ENCODE data around the gene ZFR. TPM values are rescaled to one million over a fixed set of nuclear protein-coding genes. Genes with fewer than 3 reads are reported as not detected.

ZFR gene
- 83.4 and 93.3 TPM in 2 replicates for total RNA-seq
- 45.0 and 59.1 TPM in 2 replicates for polyA plus RNA-seq

GRCh38 chr5:32444431-32445286, at the start of gene ZFR:
ZFR (minus strand) TSS chr5:32444740; CDS start chr5:32444658, 82 bp downstream.
- TF ChIP-seq CTCF (IDR thresholded peaks at IDR 0.05; ENCODE audit: poor library complexity) (no peak), EZH2 (IDR thresholded peaks at IDR 0.05; ENCODE audit: borderline replicate concordance) (no peak), EZH2phosphoT487 (IDR thresholded peaks at IDR 0.05; ENCODE audit: low read depth, severe bottlenecking, unreplicated experiment) (no peak)
- peak within 1 kb of the TSS; percentile 86 for H2AFZ ChIP-seq
- 2% methylated on average over 44 of the region's 70 CpGs for WGBS (ENCODE audit: low lambda C conversion rate, missing lambda C conversion rate)

GRCh38 chr5:32490972-32491557, 46.5 kb upstream of the ZFR start:
- TF ChIP-seq CTCF (IDR thresholded peaks at IDR 0.05; ENCODE audit: poor library complexity), result no peak
- H4K20me1 ChIP-seq (ENCODE audit: insufficient read depth, poor library complexity, severe bottlenecking), result no peaks in the 10 kb centered on the region
- H3K9me2 ChIP-seq (replicated peaks; ENCODE audit: insufficient read depth), result no peaks in the 10 kb centered on the region
- peaks cover 10% of the 10 kb centered on the region for H3K4me1 ChIP-seq (ENCODE audit: insufficient read depth)
- H3K79me2 ChIP-seq, result no peaks in the 10 kb centered on the region
- H3K9me3 ChIP-seq (ENCODE audit: low read depth), result no peaks in the 10 kb centered on the region
- no peak overlapping the region for H3K4me3 ChIP-seq
- no peaks in the 10 kb centered on the region for H3K27me3 ChIP-seq
- H3K27ac ChIP-seq, result peak overlapping the region; percentile 63
- DNase-seq (ENCODE audit: low spot score), result no peak
- no peaks in the 10 kb centered on the region for H3K36me3 ChIP-seq (replicated peaks; ENCODE audit: insufficient read depth, low read depth)
- no peak overlapping the region for H3K4me2 ChIP-seq
- 88% methylated on average over 6 of the region's 6 CpGs for WGBS (ENCODE audit: low lambda C conversion rate, missing lambda C conversion rate)
- no peak overlapping the region for H2AFZ ChIP-seq

More at GRCh38 chr5:32444431-32445286, at the start of gene ZFR:
- Histone ChIP-seq H3K9me2 (replicated peaks; ENCODE audit: insufficient read depth) (no peaks in the 10 kb centered on the region), H3K4me3 (peak within 1 kb of the TSS; percentile 98), H3K4me2 (peak within 1 kb of the TSS; percentile 88), H3K9me3 (ENCODE audit: low read depth) (no peaks in the 10 kb centered on the region), H3K27me3 (no peaks in the 10 kb centered on the region), H3K79me2 (peaks cover 46% of the 10 kb centered on the region), H3K4me1 (ENCODE audit: insufficient read depth) (peaks cover 24% of the 10 kb centered on the region), H3K27ac (peak within 1 kb of the TSS; percentile 97), H4K20me1 (ENCODE audit: insufficient read depth, poor library complexity, severe bottlenecking) (peaks cover 30% of the 10 kb centered on the region), H3K36me3 (replicated peaks; ENCODE audit: insufficient read depth, low read depth) (no peaks in the 10 kb centered on the region)
- peak; percentile 96 for DNase-seq (ENCODE audit: low spot score)

GRCh38 chr5:32489791-32490562, 45.4 kb upstream of the ZFR start:
- Histone ChIP-seq H3K27me3 (no peaks in the 10 kb centered on the region), H2AFZ (no peak overlapping the region), H3K4me3 (no peak overlapping the region), H3K9me2 (replicated peaks; ENCODE audit: insufficient read depth) (no peaks in the 10 kb centered on the region), H4K20me1 (ENCODE audit: insufficient read depth, poor library complexity, severe bottlenecking) (no peaks in the 10 kb centered on the region), H3K36me3 (replicated peaks; ENCODE audit: insufficient read depth, low read depth) (no peaks in the 10 kb centered on the region), H3K4me1 (ENCODE audit: insufficient read depth) (peaks cover 10% of the 10 kb centered on the region), H3K4me2 (peak overlapping the region; percentile 44), H3K9me3 (ENCODE audit: low read depth) (no peaks in the 10 kb centered on the region), H3K27ac (peak overlapping the region; percentile 63), H3K79me2 (no peaks in the 10 kb centered on the region)
- peak; percentile 86 for TF ChIP-seq CTCF (IDR thresholded peaks at IDR 0.05; ENCODE audit: poor library complexity)
- no peak for TF ChIP-seq EZH2phosphoT487 (IDR thresholded peaks at IDR 0.05; ENCODE audit: low read depth, severe bottlenecking, unreplicated experiment)
- TF ChIP-seq EZH2 (IDR thresholded peaks at IDR 0.05; ENCODE audit: borderline replicate concordance), result no peak
- peak; percentile 91 for DNase-seq (ENCODE audit: low spot score)
- 20% methylated on average over 10 of the region's 10 CpGs for WGBS (ENCODE audit: low lambda C conversion rate, missing lambda C conversion rate)
